Non-pigmented ciliary epithelial cell (primary cell): ENCODE data around the gene ESRRG.
"Not testable (repeated sequence)": the region's sequence is repeated elsewhere in the genome, so short reads cannot be mapped to it uniquely, and the experiment has no call there.

Source experiments
- DNase-seq: peaks from one replicate; pipeline ENCODE4 v3.0.0-alpha.2; 2010; ENCODE audit warnings: low read depth

ESRRG gene

GRCh38 chr1:216563087-216563486 lies 160.1 kb downstream of the ESRRG start:
- DNase-seq, result no peak

- no peak for DNase-seq
These were observed 160.8 kb downstream of the ESRRG start for GRCh38 chr1:216562383-216562782.

- DNase-seq, result no peak
These were observed 162.7 kb downstream of the ESRRG start for GRCh38 chr1:216560527-216560926.

GRCh38 chr1:216559359-216559758 lies 163.9 kb downstream of the ESRRG start:
- DNase-seq, result no peak

- DNase-seq, result no peak
These were observed 167.6 kb downstream of the ESRRG start for GRCh38 chr1:216555653-216556052.

GRCh38 chr1:216554934-216555333 lies 168.3 kb downstream of the ESRRG start:
- no peak for DNase-seq

- DNase-seq, result no peak
These were observed 169.5 kb downstream of the ESRRG start for GRCh38 chr1:216553766-216554165.

- DNase-seq, result no peak
These were observed 170.2 kb downstream of the ESRRG start for GRCh38 chr1:216553040-216553439.

- no peak for DNase-seq
These were observed 173.4 kb downstream of the ESRRG start for GRCh38 chr1:216549796-216550195.

GRCh38 chr1:216542741-216543140 lies 180.5 kb downstream of the ESRRG start:
- DNase-seq, result no peak

GRCh38 chr1:216542263-216542662 lies 181.0 kb downstream of the ESRRG start:
- no peak for DNase-seq

GRCh38 chr1:216535751-216536150 lies 187.5 kb downstream of the ESRRG start:
- no peak for DNase-seq

GRCh38 chr1:216535059-216535458 lies 188.2 kb downstream of the ESRRG start:
- no peak for DNase-seq

- no peak for DNase-seq
These were observed 189.5 kb downstream of the ESRRG start for GRCh38 chr1:216533776-216534175.

- no peak for DNase-seq
These were observed 190.9 kb downstream of the ESRRG start for GRCh38 chr1:216532251-216532798.

GRCh38 chr1:216531263-216532239 lies 191.7 kb downstream of the ESRRG start:
- no peak for DNase-seq

- not testable (repeated sequence) for DNase-seq
These were observed 193.4 kb downstream of the ESRRG start for GRCh38 chr1:216529851-216530250.

GRCh38 chr1:216528816-216529215 lies 194.4 kb downstream of the ESRRG start:
- DNase-seq, result no peak

- no peak for DNase-seq
These were observed 199.6 kb downstream of the ESRRG start for GRCh38 chr1:216523449-216524190.

- no peak for DNase-seq
These were observed 200.2 kb downstream of the ESRRG start for GRCh38 chr1:216523043-216523442.

GRCh38 chr1:216521477-216521876 lies 201.8 kb downstream of the ESRRG start:
- no peak for DNase-seq

GRCh38 chr1:216518844-216519627 lies 204.2 kb downstream of the ESRRG start:
- no peak for DNase-seq
